ENCODE measurements around the gene LRCH1. TPM values are rescaled to one million over a fixed set of nuclear protein-coding genes. Genes with fewer than 3 reads are reported as not detected.
"Not testable (repeated sequence)": the region's sequence is repeated elsewhere in the genome, so short reads cannot be mapped to it uniquely, and the experiment has no call there.

Gene LRCH1
- total and polyA plus RNA-seq, 2 experiments from 2014 or later: 6.0 to 14.6 TPM

GRCh38 chr13:46754812-46755211, 201.8 kb downstream of the LRCH1 start:
- H3K4me1 ChIP-seq (ENCODE audit: low read depth): no peaks in the 10 kb centered on the region
- H3K27me3 ChIP-seq: no peaks in the 10 kb centered on the region
- no peaks in the 10 kb centered on the region for H3K9me3 ChIP-seq (ENCODE audit: low read depth)
- H3K4me3 ChIP-seq: no peak overlapping the region
- H3K27ac ChIP-seq: no peak overlapping the region
- no peak for TF ChIP-seq CTCF (IDR thresholded peaks at IDR 0.05; ENCODE audit: low read depth, low read length)
- H3K36me3 ChIP-seq: peaks cover 12% of the 10 kb centered on the region
- DNase-seq (ENCODE audit: low read depth in 1 of 2, low spot score in 1 of 2): no peak

DNA sequence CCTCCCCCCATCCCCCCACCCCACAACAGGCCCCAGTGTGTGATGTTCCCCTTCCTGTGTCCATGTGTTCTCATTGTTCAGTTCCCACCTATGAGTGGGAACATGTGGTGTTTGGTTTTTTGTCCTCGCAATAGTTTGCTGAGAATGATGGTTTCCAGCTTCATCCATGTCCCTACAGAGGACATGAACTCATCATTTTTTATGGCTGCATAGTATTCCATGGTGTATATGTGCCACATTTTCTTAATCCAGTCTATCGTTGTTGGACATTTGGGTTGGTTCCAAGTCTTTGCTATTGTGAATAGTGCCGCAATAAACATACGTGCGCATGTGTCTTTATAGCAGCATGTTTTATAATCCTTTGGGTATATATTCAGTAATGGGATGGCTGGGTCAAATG, 202.5 kb downstream of the LRCH1 start:
- H3K4me1 ChIP-seq (ENCODE audit: low read depth); H3K27ac ChIP-seq; DNase-seq (ENCODE audit: low read depth in 1 of 2, low spot score in 1 of 2); H3K27me3 ChIP-seq; H3K4me3 ChIP-seq; H3K9me3 ChIP-seq (ENCODE audit: low read depth): not testable (repeated sequence)
- H3K36me3 ChIP-seq: peaks cover 12% of the 10 kb centered on the region

DNA sequence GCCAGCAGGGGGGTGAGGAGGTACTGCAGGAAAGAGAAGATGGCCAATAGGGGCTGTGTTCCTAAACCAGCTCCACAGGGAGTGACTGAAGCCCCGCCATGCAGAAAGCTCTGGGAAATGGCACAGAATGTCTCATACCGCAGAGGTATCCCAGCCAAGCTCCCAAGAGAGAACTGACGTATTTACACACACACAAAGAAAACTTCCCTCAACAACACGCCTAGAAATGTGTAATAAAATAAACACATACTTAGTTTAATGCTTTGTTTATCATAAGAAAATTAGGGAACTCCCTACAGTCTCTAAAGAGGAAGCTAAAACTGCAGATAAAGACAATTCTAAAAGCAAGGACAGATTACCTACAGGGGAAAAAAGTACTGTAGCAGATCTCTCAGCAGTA, 204.0 kb downstream of the LRCH1 start:
- Histone ChIP-seq H3K27ac (no peak overlapping the region), H3K9me3 (ENCODE audit: low read depth) (no peaks in the 10 kb centered on the region), H3K4me3 (no peak overlapping the region), H3K27me3 (no peaks in the 10 kb centered on the region), H3K4me1 (ENCODE audit: low read depth) (no peaks in the 10 kb centered on the region), H3K36me3 (no peaks in the 10 kb centered on the region)
- TF ChIP-seq CTCF (IDR thresholded peaks at IDR 0.05; ENCODE audit: low read depth, low read length): no peak
- peak in 1 of 2 donors; percentile 55 for DNase-seq (ENCODE audit: low read depth in 1 of 2, low spot score in 1 of 2)

DNA sequence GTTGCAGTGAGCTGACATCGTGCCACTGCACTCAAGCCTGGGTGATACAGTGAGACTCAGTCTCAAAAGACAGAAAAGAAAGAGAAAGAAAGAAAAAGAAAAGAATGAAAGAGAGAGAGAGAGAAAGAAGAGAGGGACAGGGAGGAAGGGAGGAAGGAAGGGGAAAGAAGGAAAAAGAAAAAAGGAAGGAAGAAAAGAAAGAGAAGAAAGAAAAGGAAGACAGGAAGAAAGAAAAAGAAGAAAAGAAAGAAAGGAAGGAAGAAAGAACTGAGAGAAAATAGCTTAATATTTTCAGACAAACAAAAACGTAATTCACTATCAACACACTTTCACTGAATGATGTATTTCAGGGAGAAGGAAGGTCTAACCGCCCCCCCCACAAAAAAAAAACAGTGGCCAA, 204.7 kb downstream of the LRCH1 start:
- H3K9me3 ChIP-seq (ENCODE audit: low read depth): no peaks in the 10 kb centered on the region
- DNase-seq (ENCODE audit: low read depth in 1 of 2, low spot score in 1 of 2): no peak
- H3K27ac ChIP-seq: no peak overlapping the region
- H3K36me3 ChIP-seq: no peaks in the 10 kb centered on the region
- H3K27me3 ChIP-seq: no peaks in the 10 kb centered on the region
- no peaks in the 10 kb centered on the region for H3K4me1 ChIP-seq (ENCODE audit: low read depth)
- no peak overlapping the region for H3K4me3 ChIP-seq
- no peak for TF ChIP-seq CTCF (IDR thresholded peaks at IDR 0.05; ENCODE audit: low read depth, low read length)

DNA sequence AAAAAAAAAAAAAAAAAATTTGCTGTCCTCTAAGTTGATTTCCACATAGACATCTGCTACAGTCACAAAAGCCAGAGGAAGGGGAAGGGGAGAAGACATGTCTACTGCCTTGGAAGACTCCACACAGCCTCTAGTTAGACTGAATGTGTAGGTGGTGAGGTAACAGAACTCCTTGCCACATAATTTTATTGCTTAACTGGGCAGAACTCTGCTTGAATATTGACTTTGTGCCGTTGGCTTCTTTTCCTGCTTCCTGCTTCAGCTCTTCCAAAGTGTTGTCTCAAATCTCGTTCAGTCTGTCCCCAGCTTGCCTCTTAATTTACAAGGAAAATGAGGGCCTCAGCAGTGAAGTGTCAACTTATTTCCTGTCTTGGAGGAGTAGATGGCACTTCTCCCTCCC, 206.9 kb downstream of the LRCH1 start:
- Histone ChIP-seq H3K36me3 (no peaks in the 10 kb centered on the region), H3K9me3 (ENCODE audit: low read depth) (no peaks in the 10 kb centered on the region), H3K27ac (no peak overlapping the region), H3K4me3 (no peak overlapping the region), H3K4me1 (ENCODE audit: low read depth) (no peaks in the 10 kb centered on the region), H3K27me3 (no peaks in the 10 kb centered on the region)
- TF ChIP-seq CTCF (IDR thresholded peaks at IDR 0.05; ENCODE audit: low read depth, low read length): no peak
- DNase-seq (ENCODE audit: low read depth in 1 of 2, low spot score in 1 of 2): peak in 1 of 2 donors; percentile 34

- no peaks in the 10 kb centered on the region for H3K27me3 ChIP-seq
- no peaks in the 10 kb centered on the region for H3K36me3 ChIP-seq
- DNase-seq (ENCODE audit: low read depth in 1 of 2, low spot score in 1 of 2): no peak
- no peaks in the 10 kb centered on the region for H3K4me1 ChIP-seq (ENCODE audit: low read depth)
- H3K9me3 ChIP-seq (ENCODE audit: low read depth): no peaks in the 10 kb centered on the region
- no peak for TF ChIP-seq CTCF (IDR thresholded peaks at IDR 0.05; ENCODE audit: low read depth, low read length)
- no peak overlapping the region for H3K27ac ChIP-seq
- no peak overlapping the region for H3K4me3 ChIP-seq
These were observed 208.2 kb downstream of the LRCH1 start for GRCh38 chr13:46761174-46761573.

Data from cardiac muscle cell (in vitro differentiated cells and primary cell).